OCI-LY3 (cell line): Measurements from ENCODE around the gene ARHGAP8.
"Not testable (repeated sequence)": the region's sequence is repeated elsewhere in the genome, so short reads cannot be mapped to it uniquely, and the experiment has no call there.

Experiments used
- H2AFZ ChIP-seq: fragments of 200-600, 300-600 bp; shearing (Covaris generic); 2 replicates; pipeline ENCODE4 v1.6.0; 2014; ENCODE audit warnings: antibody characterized with exemption, low read depth, low read length
- H3K27ac ChIP-seq: fragments of 200-600, 300-600 bp; sonication (generic); 2 replicates; pipeline ENCODE4 v1.5.1; 2014; ENCODE audit warnings: mild to moderate bottlenecking, low read length, moderate library complexity, mixed read lengths
- H3K27me3 ChIP-seq: fragments of 200-600, 300-600 bp; sonication (generic); 2 replicates; pipeline ENCODE4 v1.6.1; 2014; ENCODE audit warnings: low read depth, low read length, mixed read lengths
- H3K36me3 ChIP-seq: fragments of 200-600, 300-600 bp; sonication (generic); replicated peaks from 2 replicates; pipeline ENCODE3; 2014; ENCODE audit warnings: low read depth, low read length, mixed read lengths
- H3K4me1 ChIP-seq: fragments of 300-600, 200-600 bp; sonication (generic); 2 replicates; pipeline ENCODE4 v1.6.1; 2014; ENCODE audit warnings: low read length, mixed read lengths
- H3K4me2 ChIP-seq: fragments of 200-600, 300-600 bp; sonication (generic); 2 replicates; pipeline ENCODE4 v1.6.1; 2014; ENCODE audit warnings: low read length, mixed read lengths
- H3K4me3 ChIP-seq: fragments of 300-600, 200-600 bp; sonication (generic); 2 replicates; pipeline ENCODE4 v1.5.1; 2014; ENCODE audit warnings: antibody characterized with exemption, mild to moderate bottlenecking, low read length, moderate library complexity
- H3K79me2 ChIP-seq: fragments of 300-600, 200-600 bp; shearing (Covaris generic); 2 replicates; pipeline ENCODE4 v1.6.1; 2014; ENCODE audit warnings: mild to moderate bottlenecking, low read length, mixed read lengths
- H3K9ac ChIP-seq: fragments of 300-600, 200-600 bp; shearing (Covaris generic); 2 replicates; pipeline ENCODE4 v1.6.0; 2014; ENCODE audit warnings: mild to moderate bottlenecking, low read length, moderate library complexity
- H3K9me3 ChIP-seq: fragments of 200-600, 300-600 bp; shearing (Covaris generic); 2 replicates; pipeline ENCODE4 v1.6.1; 2014; ENCODE audit warnings: low read length, mixed read lengths; ENCODE audit not compliant: insufficient read depth
- H4K20me1 ChIP-seq: fragments of 200-600, 300-600 bp; sonication (generic); 2 replicates; pipeline ENCODE4 v1.6.1; 2016; ENCODE audit warnings: low read length, mixed read lengths; ENCODE audit not compliant: insufficient read depth
- EZH2phosphoT487 ChIP-seq: fragments of 200-600 bp; shearing (Covaris generic); IDR thresholded peaks from 2 replicates; pipeline ENCODE4 v1.6.1; 2018; ENCODE audit warnings: antibody characterized with exemption, mixed run types, low read depth
- TF ChIP-seq, protein P1 (sequence below): fragments of 200-600, 300-600 bp; sonication (generic); IDR thresholded peaks from 2 replicates; pipeline ENCODE4 v1.5.1; 2014; ENCODE audit warnings: antibody characterized with exemption, low read length, low read depth

ARHGAP8 gene

DNA sequence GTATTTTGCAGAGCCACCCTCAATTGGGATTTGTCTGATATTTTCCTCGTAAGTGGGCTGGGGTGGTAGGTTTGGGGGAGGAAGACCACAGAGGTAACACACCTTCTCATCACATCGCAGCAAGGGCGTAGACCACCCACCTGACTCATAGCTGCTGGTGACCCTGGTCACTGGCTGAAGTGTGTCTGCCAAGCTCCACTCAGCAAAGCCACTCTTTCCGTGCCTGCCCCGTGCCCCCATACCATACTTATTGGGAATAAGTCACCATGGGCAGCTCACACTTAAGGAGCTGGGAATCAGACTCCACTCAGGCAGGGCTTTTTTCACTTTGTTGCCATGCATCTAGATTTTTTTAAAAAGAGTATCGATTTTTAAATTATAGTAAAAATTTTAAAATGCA lies 145.9 kb downstream of the ARHGAP8 start:
- Histone ChIP-seq H2AFZ (no peak overlapping the region), H3K9ac (no peak overlapping the region), H3K4me2 (no peak overlapping the region), H3K27ac (no peak overlapping the region), H3K4me1 (no peaks in the 10 kb centered on the region), H3K4me3 (no peak overlapping the region), H3K9me3 (peaks cover 16% of the 10 kb centered on the region; the same call in 1 of the 2 replicates), H3K36me3 (peaks cover 20% of the 10 kb centered on the region), H3K79me2 (no peaks in the 10 kb centered on the region), H4K20me1 (no peaks in the 10 kb centered on the region), H3K27me3 (no peaks in the 10 kb centered on the region)
- TF ChIP-seq, protein P1, sequence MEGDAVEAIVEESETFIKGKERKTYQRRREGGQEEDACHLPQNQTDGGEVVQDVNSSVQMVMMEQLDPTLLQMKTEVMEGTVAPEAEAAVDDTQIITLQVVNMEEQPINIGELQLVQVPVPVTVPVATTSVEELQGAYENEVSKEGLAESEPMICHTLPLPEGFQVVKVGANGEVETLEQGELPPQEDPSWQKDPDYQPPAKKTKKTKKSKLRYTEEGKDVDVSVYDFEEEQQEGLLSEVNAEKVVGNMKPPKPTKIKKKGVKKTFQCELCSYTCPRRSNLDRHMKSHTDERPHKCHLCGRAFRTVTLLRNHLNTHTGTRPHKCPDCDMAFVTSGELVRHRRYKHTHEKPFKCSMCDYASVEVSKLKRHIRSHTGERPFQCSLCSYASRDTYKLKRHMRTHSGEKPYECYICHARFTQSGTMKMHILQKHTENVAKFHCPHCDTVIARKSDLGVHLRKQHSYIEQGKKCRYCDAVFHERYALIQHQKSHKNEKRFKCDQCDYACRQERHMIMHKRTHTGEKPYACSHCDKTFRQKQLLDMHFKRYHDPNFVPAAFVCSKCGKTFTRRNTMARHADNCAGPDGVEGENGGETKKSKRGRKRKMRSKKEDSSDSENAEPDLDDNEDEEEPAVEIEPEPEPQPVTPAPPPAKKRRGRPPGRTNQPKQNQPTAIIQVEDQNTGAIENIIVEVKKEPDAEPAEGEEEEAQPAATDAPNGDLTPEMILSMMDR = no peak
- no peak for TF ChIP-seq EZH2phosphoT487

DNA sequence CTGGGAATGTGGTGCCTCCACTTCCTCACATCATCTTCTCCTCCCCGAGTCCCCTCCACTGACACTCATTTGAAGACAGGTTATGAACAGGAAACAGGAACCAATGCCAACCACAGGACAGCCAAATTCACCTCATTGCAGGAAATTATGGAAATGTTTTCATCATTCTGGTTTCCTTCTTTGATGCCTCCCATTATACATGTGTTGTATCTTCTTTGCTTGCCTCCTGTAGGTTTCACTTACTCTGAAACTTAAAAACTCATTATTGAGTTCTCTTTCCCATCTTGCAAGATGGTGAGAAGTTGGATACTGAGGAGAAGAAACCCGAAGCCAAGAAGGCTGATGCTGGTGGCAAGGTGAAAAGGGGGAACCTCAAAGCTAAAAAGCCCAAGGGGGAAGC lies 148.9 kb downstream of the ARHGAP8 start:
- H3K4me1 ChIP-seq = no peaks in the 10 kb centered on the region
- H2AFZ ChIP-seq = no peak overlapping the region
- peaks cover 16% of the 10 kb centered on the region; the same call in 1 of the 2 replicates for H3K9me3 ChIP-seq
- no peaks in the 10 kb centered on the region for H3K79me2 ChIP-seq
- no peak for TF ChIP-seq EZH2phosphoT487
- TF ChIP-seq, protein P1 = no peak
- H3K4me3 ChIP-seq = no peak overlapping the region
- no peak overlapping the region for H3K4me2 ChIP-seq
- H3K27me3 ChIP-seq = no peaks in the 10 kb centered on the region; the same call in 1 of the 2 replicates
- H3K27ac ChIP-seq = no peak overlapping the region
- no peak overlapping the region for H3K9ac ChIP-seq
- peaks cover 20% of the 10 kb centered on the region for H3K36me3 ChIP-seq
- H4K20me1 ChIP-seq = no peaks in the 10 kb centered on the region; the same call in 1 of the 2 replicates

DNA sequence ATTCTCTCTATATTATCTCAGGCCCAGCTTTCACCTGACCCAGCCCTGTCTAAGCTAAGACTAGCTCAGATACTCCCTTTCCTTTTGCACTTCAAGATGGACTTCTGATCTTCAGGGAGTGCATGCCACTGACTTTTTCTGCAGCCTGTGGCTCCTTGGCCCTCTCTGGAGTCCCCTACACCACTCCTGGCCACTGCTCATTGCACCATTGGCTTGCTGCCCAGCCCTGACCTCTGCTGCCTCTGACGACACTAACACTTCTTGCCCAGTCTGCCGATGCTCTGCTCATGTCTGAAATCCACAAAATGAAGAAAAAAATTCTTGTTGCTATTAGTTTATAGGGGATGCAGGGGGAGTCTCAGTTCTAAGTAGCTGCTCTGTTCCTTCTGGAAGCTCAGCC lies 150.8 kb downstream of the ARHGAP8 start:
- not testable (repeated sequence) for H3K4me1 ChIP-seq, H3K79me2 ChIP-seq, H3K9ac ChIP-seq, H3K27ac ChIP-seq, H3K4me3 ChIP-seq, H2AFZ ChIP-seq, H3K27me3 ChIP-seq, H3K4me2 ChIP-seq, H4K20me1 ChIP-seq
- Histone ChIP-seq H3K9me3 (peaks cover 16% of the 10 kb centered on the region; the same call in 1 of the 2 replicates), H3K36me3 (peaks cover 18% of the 10 kb centered on the region)

DNA sequence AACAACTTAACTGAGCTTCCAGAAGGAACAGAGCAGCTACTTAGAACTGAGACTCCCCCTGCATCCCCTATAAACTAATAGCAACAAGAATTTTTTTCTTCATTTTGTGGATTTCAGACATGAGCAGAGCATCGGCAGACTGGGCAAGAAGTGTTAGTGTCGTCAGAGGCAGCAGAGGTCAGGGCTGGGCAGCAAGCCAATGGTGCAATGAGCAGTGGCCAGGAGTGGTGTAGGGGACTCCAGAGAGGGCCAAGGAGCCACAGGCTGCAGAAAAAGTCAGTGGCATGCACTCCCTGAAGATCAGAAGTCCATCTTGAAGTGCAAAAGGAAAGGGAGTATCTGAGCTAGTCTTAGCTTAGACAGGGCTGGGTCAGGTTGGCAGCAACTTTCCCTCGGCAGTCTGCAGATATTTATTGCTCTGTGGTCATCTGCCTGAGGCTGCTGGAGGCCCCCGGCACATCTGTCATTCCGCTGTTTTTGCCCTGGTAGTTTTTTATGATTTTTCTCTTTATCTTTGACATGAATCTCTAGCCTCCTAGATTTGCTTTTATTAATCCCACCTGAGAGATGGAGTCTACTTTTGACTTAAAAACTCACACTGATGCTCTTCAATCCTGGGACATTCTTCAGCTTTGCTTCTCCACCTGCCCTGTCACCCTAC lies 152.2 kb downstream of the ARHGAP8 start:
- not testable (repeated sequence) for H3K9ac ChIP-seq, H3K4me3 ChIP-seq
- H3K36me3 ChIP-seq = peaks cover 17% of the 10 kb centered on the region

DNA sequence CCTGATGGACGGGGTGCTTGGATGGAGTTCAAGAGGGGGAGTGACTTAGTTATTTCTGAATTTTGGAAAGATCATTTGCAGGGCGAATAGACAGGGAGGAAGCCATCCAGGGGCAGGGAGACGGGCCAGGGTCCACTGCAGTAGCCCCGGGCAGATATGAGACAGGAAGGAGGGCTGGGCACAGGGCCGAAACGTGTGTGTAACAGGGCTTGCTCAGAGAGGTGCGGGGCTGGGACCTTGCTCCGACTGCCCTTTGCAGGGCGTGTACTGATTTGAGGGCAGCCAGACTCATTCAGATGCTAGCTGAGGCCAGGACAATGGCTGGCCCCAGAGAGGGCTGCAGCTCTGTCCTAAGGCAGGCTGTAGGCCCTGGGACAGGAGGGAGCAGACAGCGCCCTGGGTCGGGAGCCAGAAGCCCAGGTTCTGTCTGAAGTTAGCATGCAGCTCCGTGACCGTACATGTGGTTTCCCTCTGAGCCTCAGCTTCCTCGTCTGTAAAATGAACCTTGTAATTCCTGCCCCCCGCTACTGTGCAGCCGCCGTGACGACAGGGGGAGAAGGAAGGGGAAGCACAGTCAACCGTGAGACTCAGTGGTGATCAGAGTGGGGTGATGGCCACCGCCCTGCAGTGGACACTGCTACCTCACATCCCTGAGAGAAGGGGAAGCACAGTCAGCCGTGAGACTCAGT lies 154.0 kb downstream of the ARHGAP8 start:
- TF ChIP-seq EZH2phosphoT487 = no peak
- TF ChIP-seq, protein P1 = no peak
- no peak overlapping the region for H3K27ac ChIP-seq
- H3K36me3 ChIP-seq = peaks cover 8% of the 10 kb centered on the region

More for the DNA sequence above, 152.2 kb downstream of the ARHGAP8 start:
- H2AFZ ChIP-seq, H3K79me2 ChIP-seq, H4K20me1 ChIP-seq, H3K4me1 ChIP-seq, H3K27me3 ChIP-seq, H3K4me2 ChIP-seq, H3K27ac ChIP-seq: not testable (repeated sequence)
- peaks cover 16% of the 10 kb centered on the region; the same call in 1 of the 2 replicates for H3K9me3 ChIP-seq

More for the DNA sequence above, 154.0 kb downstream of the ARHGAP8 start:
- Histone ChIP-seq H2AFZ (no peak overlapping the region), H3K4me1 (no peaks in the 10 kb centered on the region), H3K79me2 (no peaks in the 10 kb centered on the region), H4K20me1 (no peaks in the 10 kb centered on the region; the same call in 1 of the 2 replicates), H3K4me2 (no peak overlapping the region), H3K27me3 (no peaks in the 10 kb centered on the region; the same call in 1 of the 2 replicates), H3K4me3 (no peak overlapping the region), H3K9ac (no peak overlapping the region), H3K9me3 (peaks cover 7% of the 10 kb centered on the region; the same call in 1 of the 2 replicates)
